Stimulated activated memory B cell treated with anti-CD40 and anti-IgM and Interleukin-4, amounts not matched to agents 10 μg/mL and 1 μg/mL and 100 μg/mL, for 72 hours (primary cell): ENCODE measurements around the gene GH2.

Experiments used
- ATAC-seq: fragments of 150-1000 bp; cut with Tn5 transposase; 2 replicates; pipeline ENCODE4 v1.10.0; 2021
- H3K27ac Mint-ChIP-seq: one replicate; pipeline ENCODE4 v1.8.0; 2022; ENCODE audit warnings: mild to moderate bottlenecking, mixed read lengths
- H3K27me3 Mint-ChIP-seq: one replicate; pipeline ENCODE4 v1.8.0; 2022; ENCODE audit warnings: mixed read lengths
- H3K36me3 Mint-ChIP-seq: one replicate; pipeline ENCODE4 v1.8.0; 2022; ENCODE audit warnings: mixed read lengths
- H3K4me1 Mint-ChIP-seq: one replicate; pipeline ENCODE4 v1.8.0; 2022; ENCODE audit warnings: mixed read lengths
- H3K4me3 Mint-ChIP-seq: one replicate; pipeline ENCODE4 v1.8.0; 2022; ENCODE audit warnings: mild to moderate bottlenecking, moderate library complexity, mixed read lengths
- H3K9me3 Mint-ChIP-seq: one replicate; pipeline ENCODE4 v1.8.0; 2022; ENCODE audit warnings: mixed read lengths

The GH2 gene

GRCh38 chr17:63832014-63832413, 49.7 kb downstream of the GH2 start:
- Mint-ChIP-seq H3K9me3 (no peaks in the 10 kb centered on the region), H3K27me3 (no peaks in the 10 kb centered on the region), H3K4me3 (no peak overlapping the region), H3K27ac (peak overlapping the region; percentile 9), H3K4me1 (peaks cover 59% of the 10 kb centered on the region), H3K36me3 (peaks cover 60% of the 10 kb centered on the region)
- ATAC-seq = no peak

- H3K9me3 Mint-ChIP-seq = no peaks in the 10 kb centered on the region
- ATAC-seq = no peak
- peaks cover 55% of the 10 kb centered on the region for H3K36me3 Mint-ChIP-seq
- no peak overlapping the region for H3K27ac Mint-ChIP-seq
- no peaks in the 10 kb centered on the region for H3K27me3 Mint-ChIP-seq
- H3K4me3 Mint-ChIP-seq = no peak overlapping the region
- peaks cover 58% of the 10 kb centered on the region for H3K4me1 Mint-ChIP-seq
Observed at GRCh38 chr17:63831505-63831904, 50.2 kb downstream of the GH2 start.

- Mint-ChIP-seq H3K4me3 (no peak overlapping the region), H3K27me3 (no peaks in the 10 kb centered on the region), H3K4me1 (peaks cover 62% of the 10 kb centered on the region), H3K27ac (peak overlapping the region; percentile 11), H3K9me3 (no peaks in the 10 kb centered on the region), H3K36me3 (peaks cover 55% of the 10 kb centered on the region)
- no peak for ATAC-seq
Observed at GRCh38 chr17:63830904-63831491, 50.7 kb downstream of the GH2 start.

GRCh38 chr17:63830278-63830677, 51.5 kb downstream of the GH2 start:
- no peaks in the 10 kb centered on the region for H3K9me3 Mint-ChIP-seq
- peaks cover 61% of the 10 kb centered on the region for H3K4me1 Mint-ChIP-seq
- H3K36me3 Mint-ChIP-seq = peaks cover 48% of the 10 kb centered on the region
- no peaks in the 10 kb centered on the region for H3K27me3 Mint-ChIP-seq
- H3K27ac Mint-ChIP-seq = peak overlapping the region; percentile 12
- no peak for ATAC-seq
- no peak overlapping the region for H3K4me3 Mint-ChIP-seq
